ENCODE measurements around the gene IFNA13. TPM values are rescaled to one million over a fixed set of nuclear protein-coding genes. Genes with fewer than 3 reads are reported as not detected.

Gene IFNA13
- polyA plus RNA-seq, 6 donors from 2014 or later: not detected

Other genes with a start within 250 kb of the IFNA13 start
- not detected for gene IFNW1, start 226.2 kb downstream of the IFNA13 start, polyA plus RNA-seq (ENCODE audit: low read depth in 6 of 6)
- gene IFNA21, start 201.4 kb downstream of the IFNA13 start, polyA plus RNA-seq (ENCODE audit: low read depth in 6 of 6): not detected
- gene IFNA4, start 180.5 kb downstream of the IFNA13 start, polyA plus RNA-seq (ENCODE audit: low read depth in 6 of 6): not detected
- not detected for gene IFNA7, start 165.9 kb downstream of the IFNA13 start, polyA plus RNA-seq (ENCODE audit: low read depth in 6 of 6)
- not detected for gene IFNA10, start 160.9 kb downstream of the IFNA13 start, polyA plus RNA-seq (ENCODE audit: low read depth in 6 of 6)
- not detected for gene IFNA16, start 150.7 kb downstream of the IFNA13 start, polyA plus RNA-seq (ENCODE audit: low read depth in 6 of 6)
- gene IFNA17, start 139.8 kb downstream of the IFNA13 start, polyA plus RNA-seq (ENCODE audit: low read depth in 6 of 6): not detected
- gene IFNA14, start 128.1 kb downstream of the IFNA13 start, polyA plus RNA-seq (ENCODE audit: low read depth in 6 of 6): not detected
- gene IFNA5, start 62.7 kb downstream of the IFNA13 start, polyA plus RNA-seq (ENCODE audit: low read depth in 6 of 6): not detected
- 10 to 100 TPM in 1 of 6 donors, 1 to 10 TPM in 5; 5.0 to 10.4 (median 6.2) TPM for gene KLHL9, start 32.7 kb downstream of the IFNA13 start, polyA plus RNA-seq (ENCODE audit: low read depth in 6 of 6)
- gene IFNA6, start 17.2 kb downstream of the IFNA13 start, polyA plus RNA-seq (ENCODE audit: low read depth in 6 of 6): not detected
- gene IFNA2, start 17.3 kb upstream of the IFNA13 start, polyA plus RNA-seq (ENCODE audit: low read depth in 6 of 6): not detected
- gene IFNA8, start 41.1 kb upstream of the IFNA13 start, polyA plus RNA-seq (ENCODE audit: low read depth in 6 of 6): not detected
- gene IFNA1, start 72.4 kb upstream of the IFNA13 start, polyA plus RNA-seq (ENCODE audit: low read depth in 6 of 6): not detected
- gene IFNE, start 114.3 kb upstream of the IFNA13 start, polyA plus RNA-seq (ENCODE audit: low read depth in 6 of 6): not detected

Measured in naive B cell (primary cell).